Measurements from ENCODE around the gene SH2D7. TPM values are rescaled to one million over a fixed set of nuclear protein-coding genes. Genes with fewer than 3 reads are reported as not detected.
A peak's percentile ranks its signal among the peaks of the same experiment; 100 is the strongest.

SH2D7 gene
- total and polyA plus RNA-seq, 12 donors: not detected

DNA sequence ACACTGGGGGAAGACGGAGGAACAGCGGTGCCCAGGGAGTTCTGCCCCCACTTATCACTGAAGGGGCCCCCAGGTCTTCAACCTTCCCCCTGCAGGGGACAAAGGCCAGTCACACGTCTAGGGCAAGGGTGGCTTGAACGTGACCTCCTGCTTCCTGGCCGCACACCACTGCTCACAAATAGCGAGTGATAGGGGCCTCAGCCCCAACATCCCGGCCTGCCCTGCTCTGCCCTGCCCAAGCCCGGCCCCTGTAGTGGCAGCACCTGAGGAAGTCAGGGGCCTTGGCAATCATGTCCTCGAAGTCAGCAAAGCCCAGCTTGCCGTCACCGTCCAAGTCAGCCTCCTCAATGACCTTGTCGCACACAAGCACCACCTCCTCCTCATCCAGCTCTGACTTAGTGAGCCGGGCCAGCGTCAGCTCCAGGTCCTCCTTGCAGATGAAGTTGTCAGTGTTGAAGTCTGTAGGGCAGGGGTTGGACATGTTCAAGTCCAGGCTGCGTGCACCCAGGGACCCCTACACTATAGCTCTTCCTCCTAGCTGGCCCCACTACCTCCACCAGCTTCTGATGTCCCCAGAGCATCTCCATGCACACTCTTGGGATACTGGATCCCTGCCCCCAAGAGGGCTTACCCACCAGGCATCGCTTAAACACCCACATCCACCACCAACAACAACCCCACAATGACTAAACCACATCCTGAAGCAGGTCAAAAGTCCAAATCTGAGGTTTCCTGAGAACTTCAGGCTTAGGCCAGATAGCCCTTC lies 13.3 kb downstream of the SH2D7 start:
- no peak for DNase-seq
- Histone ChIP-seq H3K27me3 (no peaks in the 10 kb centered on the region), H3K36me3 (no peaks in the 10 kb centered on the region), H3K4me3 (no peak overlapping the region), H3K9me3 (no peaks in the 10 kb centered on the region), H3K4me1 (peaks cover 0 to 45% (median 0%) of the 10 kb centered on the region in 9 donors), H3K27ac (peak overlapping the region in 1 of 10 donors; percentile 1)
- intact Hi-C loops (cut with DNase I): loop anchor here in 4 of 10 donors (1.0 to 5.0 kb wide), 4 partner anchors 98 to 139 kb away; no protein-coding TSS in a partner anchor
- TF ChIP-seq, protein P1, sequence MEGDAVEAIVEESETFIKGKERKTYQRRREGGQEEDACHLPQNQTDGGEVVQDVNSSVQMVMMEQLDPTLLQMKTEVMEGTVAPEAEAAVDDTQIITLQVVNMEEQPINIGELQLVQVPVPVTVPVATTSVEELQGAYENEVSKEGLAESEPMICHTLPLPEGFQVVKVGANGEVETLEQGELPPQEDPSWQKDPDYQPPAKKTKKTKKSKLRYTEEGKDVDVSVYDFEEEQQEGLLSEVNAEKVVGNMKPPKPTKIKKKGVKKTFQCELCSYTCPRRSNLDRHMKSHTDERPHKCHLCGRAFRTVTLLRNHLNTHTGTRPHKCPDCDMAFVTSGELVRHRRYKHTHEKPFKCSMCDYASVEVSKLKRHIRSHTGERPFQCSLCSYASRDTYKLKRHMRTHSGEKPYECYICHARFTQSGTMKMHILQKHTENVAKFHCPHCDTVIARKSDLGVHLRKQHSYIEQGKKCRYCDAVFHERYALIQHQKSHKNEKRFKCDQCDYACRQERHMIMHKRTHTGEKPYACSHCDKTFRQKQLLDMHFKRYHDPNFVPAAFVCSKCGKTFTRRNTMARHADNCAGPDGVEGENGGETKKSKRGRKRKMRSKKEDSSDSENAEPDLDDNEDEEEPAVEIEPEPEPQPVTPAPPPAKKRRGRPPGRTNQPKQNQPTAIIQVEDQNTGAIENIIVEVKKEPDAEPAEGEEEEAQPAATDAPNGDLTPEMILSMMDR (IDR thresholded peaks at IDR 0.05): no peak
- no peak for ATAC-seq
- WGBS, 2 donors: 86 to 89% methylated on average over 16 of the region's 16 CpGs

- H3K27me3 ChIP-seq: no peaks in the 10 kb centered on the region
- H3K27ac ChIP-seq: no peak overlapping the region
- no peak for ATAC-seq
- no peaks in the 10 kb centered on the region for H3K9me3 ChIP-seq
- intact Hi-C loops (cut with DNase I): loop anchor here in 3 of 10 donors (2.0 to 5.0 kb wide), 3 partner anchors 100 to 140 kb away; no protein-coding TSS in a partner anchor
- no peak for DNase-seq
- H3K4me1 ChIP-seq: peaks cover 0 to 44% (median 0%) of the 10 kb centered on the region in 9 donors
- TF ChIP-seq, protein P1 (IDR thresholded peaks at IDR 0.05): no peak
- H3K4me3 ChIP-seq: no peak overlapping the region
- WGBS, 2 donors: 95 to 98% methylated on average over 8 of the region's 8 CpGs
- H3K36me3 ChIP-seq: no peaks in the 10 kb centered on the region
Observed at GRCh38 chr15:78107471-78107870, 15.1 kb downstream of the SH2D7 start.

DNA sequence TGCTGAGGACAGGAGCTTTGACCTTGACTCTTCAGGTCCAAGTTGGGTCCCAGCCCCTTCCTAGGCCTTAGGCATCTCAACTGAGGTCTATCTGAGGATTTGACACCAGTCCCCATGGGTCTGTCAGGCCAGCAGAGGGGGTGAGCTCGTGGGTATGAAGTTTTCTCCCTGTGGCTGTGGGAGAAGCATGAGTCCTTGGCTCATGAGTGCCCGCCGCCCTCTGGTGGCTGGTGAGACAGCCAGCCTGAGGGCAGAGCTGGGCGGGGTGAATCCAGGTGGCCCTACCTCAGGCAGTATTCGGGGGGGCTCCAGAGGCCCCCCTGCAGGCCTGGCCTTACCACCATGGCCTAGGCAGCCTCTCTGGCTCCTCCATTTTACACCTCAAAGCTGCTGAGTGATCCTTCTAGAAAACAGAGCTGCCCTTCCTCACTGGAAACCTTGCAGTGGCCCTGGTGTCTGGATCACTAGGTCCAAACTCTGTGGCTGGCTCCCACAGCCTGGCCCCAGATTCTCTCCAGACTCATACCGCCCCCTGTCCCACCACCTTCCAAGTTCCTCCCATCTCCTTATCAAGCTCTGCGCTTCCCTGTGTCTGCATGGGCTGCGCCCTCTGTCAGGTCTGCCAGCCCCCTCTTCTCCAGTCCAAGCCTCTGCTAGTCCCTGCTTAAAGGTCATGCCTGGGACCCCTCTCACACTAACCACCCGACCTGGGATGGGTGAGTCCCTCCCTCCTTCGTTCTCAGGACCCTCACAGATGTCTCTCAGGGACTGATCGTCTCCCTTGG lies 16.1 kb downstream of the SH2D7 start:
- peak; percentile 81 to 92 (median 89) for ATAC-seq

DNA sequence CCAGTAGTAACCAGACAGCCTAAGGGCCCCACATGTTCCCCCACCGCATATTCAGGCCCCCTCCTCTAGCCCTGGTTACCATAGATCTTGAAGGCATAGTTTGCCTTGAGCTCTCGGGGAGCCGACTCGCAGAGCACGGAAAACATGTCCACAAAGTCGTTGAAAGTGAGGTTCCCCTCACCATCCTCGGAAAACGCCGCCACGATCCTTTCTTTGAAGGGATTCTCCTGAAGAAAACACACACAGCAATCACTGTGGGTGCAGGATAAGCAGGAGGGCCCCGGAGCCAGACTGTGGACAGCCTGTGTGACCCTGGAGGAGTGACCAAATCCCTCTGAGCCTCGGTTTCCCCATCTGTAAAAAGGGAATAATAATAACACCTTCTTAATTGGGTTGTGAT lies 16.8 kb downstream of the SH2D7 start:
- H3K27ac ChIP-seq: no peak overlapping the region
- H3K27me3 ChIP-seq: no peaks in the 10 kb centered on the region
- H3K9me3 ChIP-seq: no peaks in the 10 kb centered on the region
- intact Hi-C loops (cut with DNase I): loop anchor here in 8 of 10 donors (2.0 to 5.0 kb wide), 5 partner anchors 102 to 150 kb away; no protein-coding TSS in a partner anchor
- H3K4me3 ChIP-seq: no peak overlapping the region
- no peak for ATAC-seq
- H3K36me3 ChIP-seq: no peaks in the 10 kb centered on the region
- 93% methylated on average over 12 of the region's 12 CpGs for WGBS, 2 donors
- H3K4me1 ChIP-seq: peaks cover 0 to 32% (median 0%) of the 10 kb centered on the region in 9 donors
- TF ChIP-seq, protein P1 (IDR thresholded peaks at IDR 0.05): no peak
- no peak for DNase-seq

More for the DNA sequence above, 16.1 kb downstream of the SH2D7 start:
- TF ChIP-seq, protein P1 (IDR thresholded peaks at IDR 0.05): peak; percentile 89 to 97 (median 95)
- intact Hi-C loops (cut with DNase I): loop anchor here in 9 of 10 donors (1.0 to 5.0 kb wide), 6 partner anchors 101 to 150 kb away; no protein-coding TSS in a partner anchor
- Histone ChIP-seq H3K27me3 (no peaks in the 10 kb centered on the region), H3K4me1 (peaks cover 0 to 38% (median 0%) of the 10 kb centered on the region in 9 donors), H3K36me3 (no peaks in the 10 kb centered on the region), H3K9me3 (no peaks in the 10 kb centered on the region), H3K4me3 (no peak overlapping the region), H3K27ac (no peak overlapping the region)
- WGBS, 2 donors: 44 to 46% methylated on average over 11 of the region's 11 CpGs
- DNase-seq: peak; percentile 83 to 85

Measured in heart right ventricle (tissue), 16 donors.